ENCODE data around the gene VAT1. TPM values are rescaled to one million over a fixed set of nuclear protein-coding genes. Genes with fewer than 3 reads are reported as not detected.

VAT1 gene
- total RNA-seq, 1 donor from 2014 or later, result 413 TPM

DNA sequence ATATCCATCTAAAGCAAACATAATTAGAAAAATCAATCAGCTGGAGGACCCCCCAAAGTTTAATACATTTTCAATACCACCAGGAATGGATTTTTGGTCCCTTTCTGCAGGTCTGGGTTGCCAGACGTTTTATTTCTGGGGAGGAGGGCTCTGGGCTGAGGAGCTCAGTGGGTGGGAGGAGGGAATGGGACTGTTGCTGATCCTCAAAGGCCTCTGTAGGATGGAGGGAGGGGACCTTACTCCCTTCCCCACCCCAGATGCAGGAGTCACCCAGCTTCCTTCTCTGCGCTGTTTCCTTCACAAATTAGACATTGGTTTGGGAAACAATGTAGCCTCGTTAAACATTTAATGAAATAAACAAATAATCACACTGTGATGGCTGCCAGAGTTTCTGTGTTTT lies 9.5 kb upstream of the VAT1 start:
- Histone ChIP-seq H3K9me3 (ENCODE audit: insufficient read depth, low read depth, low read length) (no peaks in the 10 kb centered on the region), H3K4me1 (ENCODE audit: insufficient read depth, low read length) (no peaks in the 10 kb centered on the region), H3K79me2 (ENCODE audit: insufficient read depth, low read length) (no peaks in the 10 kb centered on the region), H3K27ac (ENCODE audit: low read depth, low read length) (no peak overlapping the region), H3K4me2 (ENCODE audit: low read length) (no peak overlapping the region), H2AFZ (ENCODE audit: low read depth, low read length) (no peak overlapping the region), H3K27me3 (ENCODE audit: insufficient read depth, low read length) (no peaks in the 10 kb centered on the region), H3K9ac (ENCODE audit: low read length) (no peak overlapping the region), H3K36me3 (ENCODE audit: insufficient read depth, low read length) (no peaks in the 10 kb centered on the region), H3K4me3 (ENCODE audit: insufficient read depth, low read depth, low read length) (no peak overlapping the region), H4K20me1 (ENCODE audit: insufficient read depth, low read length) (no peaks in the 10 kb centered on the region)
- no peak overlapping the region for H3K27ac Mint-ChIP-seq (ENCODE audit: unreplicated experiment)
- H3K27me3 Mint-ChIP-seq (ENCODE audit: low read depth, unreplicated experiment), result peaks cover 6% of the 10 kb centered on the region
- TF ChIP-seq, protein P1, sequence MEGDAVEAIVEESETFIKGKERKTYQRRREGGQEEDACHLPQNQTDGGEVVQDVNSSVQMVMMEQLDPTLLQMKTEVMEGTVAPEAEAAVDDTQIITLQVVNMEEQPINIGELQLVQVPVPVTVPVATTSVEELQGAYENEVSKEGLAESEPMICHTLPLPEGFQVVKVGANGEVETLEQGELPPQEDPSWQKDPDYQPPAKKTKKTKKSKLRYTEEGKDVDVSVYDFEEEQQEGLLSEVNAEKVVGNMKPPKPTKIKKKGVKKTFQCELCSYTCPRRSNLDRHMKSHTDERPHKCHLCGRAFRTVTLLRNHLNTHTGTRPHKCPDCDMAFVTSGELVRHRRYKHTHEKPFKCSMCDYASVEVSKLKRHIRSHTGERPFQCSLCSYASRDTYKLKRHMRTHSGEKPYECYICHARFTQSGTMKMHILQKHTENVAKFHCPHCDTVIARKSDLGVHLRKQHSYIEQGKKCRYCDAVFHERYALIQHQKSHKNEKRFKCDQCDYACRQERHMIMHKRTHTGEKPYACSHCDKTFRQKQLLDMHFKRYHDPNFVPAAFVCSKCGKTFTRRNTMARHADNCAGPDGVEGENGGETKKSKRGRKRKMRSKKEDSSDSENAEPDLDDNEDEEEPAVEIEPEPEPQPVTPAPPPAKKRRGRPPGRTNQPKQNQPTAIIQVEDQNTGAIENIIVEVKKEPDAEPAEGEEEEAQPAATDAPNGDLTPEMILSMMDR (IDR thresholded peaks at IDR 0.05; ENCODE audit: insufficient read depth, low read depth, low read length), result no peak
- no peak for TF ChIP-seq EZH2 (IDR thresholded peaks at IDR 0.05; ENCODE audit: insufficient read depth, low read length)
- H3K4me3 Mint-ChIP-seq (ENCODE audit: unreplicated experiment), result no peak overlapping the region
- no peaks in the 10 kb centered on the region for H3K9me3 Mint-ChIP-seq (ENCODE audit: unreplicated experiment)
- no peak for DNase-seq (ENCODE audit: low read depth)
- no peak for FAIRE-seq
- H3K36me3 Mint-ChIP-seq (ENCODE audit: low read depth, unreplicated experiment), result no peaks in the 10 kb centered on the region
- peaks cover 18% of the 10 kb centered on the region for H3K4me1 Mint-ChIP-seq (ENCODE audit: low read depth, unreplicated experiment)

DNA sequence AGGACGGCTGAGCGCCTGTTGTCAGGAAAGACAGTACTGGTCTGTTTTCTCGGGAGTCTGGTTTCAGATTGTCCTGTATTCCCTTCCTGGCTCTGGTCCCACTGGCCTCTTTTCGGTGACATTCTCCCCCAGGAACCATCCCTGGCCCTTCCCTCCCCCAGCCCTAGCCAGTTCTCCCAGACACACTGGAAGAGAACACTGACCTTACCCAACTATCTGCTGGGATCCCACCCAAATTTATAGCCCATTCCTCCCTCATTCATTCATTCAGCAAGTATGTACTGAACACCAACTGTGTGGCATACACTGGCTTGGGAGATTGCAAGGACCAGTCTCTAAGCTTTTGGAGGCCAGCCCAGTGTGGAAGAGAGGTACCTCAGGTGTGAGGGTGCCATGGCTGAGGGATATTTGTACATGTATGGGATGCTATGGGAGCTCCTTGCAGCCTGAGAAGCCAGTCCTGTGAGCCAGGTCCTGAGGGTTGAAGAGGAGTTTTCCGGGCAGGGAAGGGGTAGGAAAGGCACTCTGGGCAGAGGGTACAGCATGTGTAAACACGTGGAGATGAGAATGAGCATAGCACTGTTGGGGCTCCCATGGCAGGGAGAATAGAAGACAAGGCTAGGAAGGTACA lies 8.1 kb upstream of the VAT1 start:
- H3K36me3 Mint-ChIP-seq (ENCODE audit: low read depth, unreplicated experiment), result no peaks in the 10 kb centered on the region
- Histone ChIP-seq H2AFZ (ENCODE audit: low read depth, low read length) (no peak overlapping the region), H3K9me3 (ENCODE audit: insufficient read depth, low read depth, low read length) (no peaks in the 10 kb centered on the region), H3K4me3 (ENCODE audit: insufficient read depth, low read depth, low read length) (no peak overlapping the region), H3K9ac (ENCODE audit: low read length) (no peak overlapping the region), H3K36me3 (ENCODE audit: insufficient read depth, low read length) (no peaks in the 10 kb centered on the region), H3K79me2 (ENCODE audit: insufficient read depth, low read length) (no peaks in the 10 kb centered on the region), H3K4me1 (ENCODE audit: insufficient read depth, low read length) (peaks cover 3% of the 10 kb centered on the region), H3K4me2 (ENCODE audit: low read length) (no peak overlapping the region), H3K27ac (ENCODE audit: low read depth, low read length) (no peak overlapping the region), H4K20me1 (ENCODE audit: insufficient read depth, low read length) (no peaks in the 10 kb centered on the region), H3K27me3 (ENCODE audit: insufficient read depth, low read length) (no peaks in the 10 kb centered on the region)
- H3K4me1 Mint-ChIP-seq (ENCODE audit: low read depth, unreplicated experiment), result peaks cover 14% of the 10 kb centered on the region
- peaks cover 6% of the 10 kb centered on the region for H3K27me3 Mint-ChIP-seq (ENCODE audit: low read depth, unreplicated experiment)
- FAIRE-seq (no peak), DNase-seq (ENCODE audit: low read depth) (no peak)
- H3K4me3 Mint-ChIP-seq (ENCODE audit: unreplicated experiment), result no peak overlapping the region
- H3K9me3 Mint-ChIP-seq (ENCODE audit: unreplicated experiment), result no peaks in the 10 kb centered on the region
- TF ChIP-seq EZH2 (IDR thresholded peaks at IDR 0.05; ENCODE audit: insufficient read depth, low read length), result no peak
- TF ChIP-seq, protein P1 (IDR thresholded peaks at IDR 0.05; ENCODE audit: insufficient read depth, low read depth, low read length), result no peak
- H3K27ac Mint-ChIP-seq (ENCODE audit: unreplicated experiment), result no peak overlapping the region

DNA sequence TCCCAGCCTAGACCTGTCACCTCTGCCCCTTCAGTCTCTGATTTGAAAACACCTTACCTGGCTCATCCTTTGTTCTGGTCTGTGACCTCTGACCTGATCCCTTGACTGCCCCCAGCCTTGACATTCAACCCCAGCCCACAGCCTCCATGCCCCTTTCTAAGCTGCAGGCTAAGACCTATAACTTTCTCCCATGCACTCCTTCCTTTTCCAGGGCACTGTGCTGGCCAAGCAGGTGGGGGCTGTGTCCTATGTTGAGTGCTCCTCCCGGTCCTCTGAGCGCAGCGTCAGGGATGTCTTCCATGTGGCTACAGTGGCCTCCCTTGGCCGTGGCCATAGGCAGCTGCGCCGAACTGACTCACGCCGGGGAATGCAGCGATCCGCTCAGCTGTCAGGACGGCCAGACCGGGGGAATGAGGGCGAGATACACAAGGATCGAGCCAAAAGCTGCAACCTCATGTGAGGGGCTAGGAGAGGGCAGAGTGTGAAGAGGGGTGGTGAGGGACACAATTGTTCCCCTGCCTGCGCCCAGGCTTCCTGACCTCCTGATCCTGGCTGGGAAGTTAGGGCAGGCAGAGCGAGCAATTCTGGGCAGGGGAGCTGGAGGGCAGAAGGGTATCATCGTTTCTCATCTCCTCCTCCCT lies 6.2 kb upstream of the VAT1 start:
- Histone ChIP-seq H3K9me3 (ENCODE audit: insufficient read depth, low read depth, low read length) (no peaks in the 10 kb centered on the region), H3K27ac (ENCODE audit: low read depth, low read length) (no peak overlapping the region), H3K4me3 (ENCODE audit: insufficient read depth, low read depth, low read length) (no peak overlapping the region), H3K79me2 (ENCODE audit: insufficient read depth, low read length) (no peaks in the 10 kb centered on the region), H3K9ac (ENCODE audit: low read length) (no peak overlapping the region), H2AFZ (ENCODE audit: low read depth, low read length) (no peak overlapping the region), H3K36me3 (ENCODE audit: insufficient read depth, low read length) (no peaks in the 10 kb centered on the region), H3K27me3 (ENCODE audit: insufficient read depth, low read length) (no peaks in the 10 kb centered on the region), H3K4me2 (ENCODE audit: low read length) (no peak overlapping the region), H4K20me1 (ENCODE audit: insufficient read depth, low read length) (no peaks in the 10 kb centered on the region), H3K4me1 (ENCODE audit: insufficient read depth, low read length) (peaks cover 11% of the 10 kb centered on the region)
- no peak for DNase-seq (ENCODE audit: low read depth)
- Mint-ChIP-seq H3K4me1 (ENCODE audit: low read depth, unreplicated experiment) (no peaks in the 10 kb centered on the region), H3K9me3 (ENCODE audit: unreplicated experiment) (no peaks in the 10 kb centered on the region), H3K36me3 (ENCODE audit: low read depth, unreplicated experiment) (no peaks in the 10 kb centered on the region), H3K27ac (ENCODE audit: unreplicated experiment) (no peak overlapping the region), H3K4me3 (ENCODE audit: unreplicated experiment) (peak overlapping the region; percentile 50), H3K27me3 (ENCODE audit: low read depth, unreplicated experiment) (peaks cover 6% of the 10 kb centered on the region)
- no peak for FAIRE-seq
- TF ChIP-seq, protein P1 (IDR thresholded peaks at IDR 0.05; ENCODE audit: insufficient read depth, low read depth, low read length), result no peak
- TF ChIP-seq EZH2 (IDR thresholded peaks at IDR 0.05; ENCODE audit: insufficient read depth, low read length), result no peak

All from astrocyte (in vitro differentiated cells and primary cell).